GM12891 (cell line): ENCODE measurements around the gene NKX2-3.

Experiments used
- POLR2A ChIP-seq: IDR thresholded peaks from 2 replicates; pipeline ENCODE4 v1.6.1; 2011; ENCODE audit warnings: low read depth, low read length, control low read depth
- POLR2AphosphoS5 ChIP-seq: IDR thresholded peaks from 2 replicates; pipeline ENCODE4 v1.6.1; 2011; ENCODE audit warnings: low read depth, low read length, control low read depth
- POU2F2 ChIP-seq: IDR thresholded peaks from 2 replicates; pipeline ENCODE4 v1.6.1; 2011; ENCODE audit warnings: low read depth, mild to moderate bottlenecking, control low read depth, low read length, moderate library complexity
- SPI1 ChIP-seq: IDR thresholded peaks from 2 replicates; pipeline ENCODE4 v1.6.1; 2011; ENCODE audit warnings: low read depth, low read length, control low read depth
- TAF1 ChIP-seq: IDR thresholded peaks from 2 replicates; pipeline ENCODE4 v1.6.1; 2011; ENCODE audit warnings: low read depth, low read length, control low read depth

GRCh38 chr10:99520040-99520846 is 12.5 kb upstream of the NKX2-3 start:
- TF ChIP-seq POLR2A (no peak), POLR2AphosphoS5 (no peak), SPI1 (no peak), TAF1 (no peak), POU2F2 (no peak)
